Measurements from ENCODE around the gene SLC34A1.

The SLC34A1 gene

DNA sequence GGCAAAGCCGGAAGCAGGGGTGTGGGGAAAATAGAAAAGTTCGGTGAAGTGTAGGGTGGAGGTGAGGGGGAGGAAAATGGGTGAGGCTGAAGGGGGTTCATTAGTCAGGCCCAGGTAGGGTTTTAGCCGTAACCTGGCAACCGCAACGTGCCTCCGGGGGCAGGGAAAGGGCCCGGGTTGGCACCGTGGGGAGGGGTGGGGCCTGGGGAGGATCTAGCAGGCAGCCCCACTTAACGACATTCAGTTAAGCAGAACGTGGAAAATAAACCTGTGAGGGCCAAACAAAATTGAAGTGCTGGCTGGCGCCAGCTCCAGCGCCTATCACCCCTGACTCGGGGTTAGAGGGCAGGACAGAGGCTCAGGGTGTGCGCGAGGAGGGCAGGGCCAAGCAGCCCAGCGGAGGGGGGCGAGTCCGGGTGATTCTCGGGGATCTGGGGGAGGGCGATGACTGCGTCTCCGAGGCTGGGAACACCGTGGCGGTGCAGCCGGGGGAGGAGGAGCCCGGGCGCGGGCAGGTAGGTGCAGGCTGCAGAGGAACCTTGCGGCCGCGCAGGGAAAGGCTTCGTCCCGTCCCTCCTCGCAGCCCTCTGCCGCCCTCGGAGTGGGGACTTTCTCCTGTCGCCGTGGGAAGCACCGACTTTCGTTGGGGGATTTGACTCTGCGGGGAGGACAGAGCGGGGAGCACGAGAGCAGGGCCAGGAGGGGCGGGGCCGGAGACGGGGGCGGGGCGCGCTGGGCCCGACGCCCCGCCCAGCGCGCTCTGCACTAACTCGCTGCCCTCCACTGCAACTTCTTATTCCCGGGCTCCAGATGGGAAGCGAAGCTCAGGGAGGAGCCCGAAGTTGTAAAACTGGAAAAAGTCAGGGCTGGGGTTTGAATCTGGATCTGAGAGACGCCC, 21.4 kb upstream of the SLC34A1 start (continued):
- TF ChIP-seq, protein P1, sequence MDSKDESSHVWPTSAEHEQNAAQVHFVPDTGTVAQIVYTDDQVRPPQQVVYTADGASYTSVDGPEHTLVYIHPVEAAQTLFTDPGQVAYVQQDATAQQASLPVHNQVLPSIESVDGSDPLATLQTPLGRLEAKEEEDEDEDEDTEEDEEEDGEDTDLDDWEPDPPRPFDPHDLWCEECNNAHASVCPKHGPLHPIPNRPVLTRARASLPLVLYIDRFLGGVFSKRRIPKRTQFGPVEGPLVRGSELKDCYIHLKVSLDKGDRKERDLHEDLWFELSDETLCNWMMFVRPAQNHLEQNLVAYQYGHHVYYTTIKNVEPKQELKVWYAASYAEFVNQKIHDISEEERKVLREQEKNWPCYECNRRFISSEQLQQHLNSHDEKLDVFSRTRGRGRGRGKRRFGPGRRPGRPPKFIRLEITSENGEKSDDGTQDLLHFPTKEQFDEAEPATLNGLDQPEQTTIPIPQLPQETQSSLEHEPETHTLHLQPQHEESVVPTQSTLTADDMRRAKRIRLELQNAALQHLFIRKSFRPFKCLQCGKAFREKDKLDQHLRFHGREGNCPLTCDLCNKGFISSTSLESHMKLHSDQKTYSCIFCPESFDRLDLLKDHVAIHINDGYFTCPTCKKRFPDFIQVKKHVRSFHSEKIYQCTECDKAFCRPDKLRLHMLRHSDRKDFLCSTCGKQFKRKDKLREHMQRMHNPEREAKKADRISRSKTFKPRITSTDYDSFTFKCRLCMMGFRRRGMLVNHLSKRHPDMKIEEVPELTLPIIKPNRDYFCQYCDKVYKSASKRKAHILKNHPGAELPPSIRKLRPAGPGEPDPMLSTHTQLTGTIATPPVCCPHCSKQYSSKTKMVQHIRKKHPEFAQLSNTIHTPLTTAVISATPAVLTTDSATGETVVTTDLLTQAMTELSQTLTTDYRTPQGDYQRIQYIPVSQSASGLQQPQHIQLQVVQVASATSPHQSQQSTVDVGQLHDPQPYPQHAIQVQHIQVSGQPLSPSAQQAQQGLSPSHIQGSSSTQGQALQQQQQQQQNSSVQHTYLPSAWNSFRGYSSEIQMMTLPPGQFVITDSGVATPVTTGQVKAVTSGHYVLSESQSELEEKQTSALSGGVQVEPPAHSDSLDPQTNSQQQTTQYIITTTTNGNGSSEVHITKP (tag by site-specific recombination; IDR thresholded peaks at IDR 0.05), result peak; percentile 92
- TF ChIP-seq ZNF677 (tag by site-specific recombination; IDR thresholded peaks at IDR 0.05) (no peak), OSR2 (tag by site-specific recombination; IDR thresholded peaks at IDR 0.05) (no peak), ZNF24 (tag by site-specific recombination; IDR thresholded peaks at IDR 0.05) (no peak), ZNF140 (tag by site-specific recombination; IDR thresholded peaks at IDR 0.05) (no peak), PATZ1 (tag by site-specific recombination; IDR thresholded peaks at IDR 0.05) (peak; percentile 67), ZFP3 (tag by site-specific recombination; IDR thresholded peaks at IDR 0.05; ENCODE audit: low read depth) (no peak), PRDM1 (tag by site-specific recombination; IDR thresholded peaks at IDR 0.05) (peak; percentile 88), ZNF354C (tag by site-specific recombination; IDR thresholded peaks at IDR 0.05; ENCODE audit: borderline replicate concordance, low read depth) (no peak), ZNF398 (tag by site-specific recombination; IDR thresholded peaks at IDR 0.05) (peak; percentile 87), MEIS1 (CRISPR knock-in tag; IDR thresholded peaks at IDR 0.05; ENCODE audit: borderline replicate concordance) (no peak), GFI1B (tag by site-specific recombination; IDR thresholded peaks at IDR 0.05) (no peak), ZFHX2 (tag by site-specific recombination; conservative IDR thresholded peaks at IDR 0.05) (peak; percentile 76), ZNF510 (tag by site-specific recombination; IDR thresholded peaks at IDR 0.05; ENCODE audit: insufficient replicate concordance) (no peak), PRDM6 (tag by site-specific recombination; IDR thresholded peaks at IDR 0.05) (no peak), SP2 (tag by site-specific recombination; IDR thresholded peaks at IDR 0.05) (peak; percentile 65), ZNF2 (tag by site-specific recombination; IDR thresholded peaks at IDR 0.05) (peak; percentile 50; the same call in 1 of the 2 replicates)
- TF ChIP-seq, protein P2, sequence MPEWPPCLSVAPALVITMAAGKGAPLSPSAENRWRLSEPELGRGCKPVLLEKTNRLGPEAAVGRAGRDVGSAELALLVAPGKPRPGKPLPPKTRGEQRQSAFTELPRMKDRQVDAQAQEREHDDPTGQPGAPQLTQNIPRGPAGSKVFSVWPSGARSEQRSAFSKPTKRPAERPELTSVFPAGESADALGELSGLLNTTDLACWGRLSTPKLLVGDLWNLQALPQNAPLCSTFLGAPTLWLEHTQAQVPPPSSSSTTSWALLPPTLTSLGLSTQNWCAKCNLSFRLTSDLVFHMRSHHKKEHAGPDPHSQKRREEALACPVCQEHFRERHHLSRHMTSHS (tag by site-specific recombination; IDR thresholded peaks at IDR 0.05), result no peak
- TF ChIP-seq, protein P3, sequence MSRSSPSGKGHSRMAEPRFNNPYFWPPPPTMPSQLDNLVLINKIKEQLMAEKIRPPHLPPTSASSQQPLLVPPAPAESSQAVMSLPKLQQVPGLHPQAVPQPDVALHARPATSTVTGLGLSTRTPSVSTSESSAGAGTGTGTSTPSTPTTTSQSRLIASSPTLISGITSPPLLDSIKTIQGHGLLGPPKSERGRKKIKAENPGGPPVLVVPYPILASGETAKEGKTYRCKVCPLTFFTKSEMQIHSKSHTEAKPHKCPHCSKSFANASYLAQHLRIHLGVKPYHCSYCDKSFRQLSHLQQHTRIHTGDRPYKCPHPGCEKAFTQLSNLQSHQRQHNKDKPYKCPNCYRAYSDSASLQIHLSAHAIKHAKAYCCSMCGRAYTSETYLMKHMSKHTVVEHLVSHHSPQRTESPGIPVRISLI (tag by site-specific recombination; IDR thresholded peaks at IDR 0.05), result no peak
- TF ChIP-seq, protein P4, sequence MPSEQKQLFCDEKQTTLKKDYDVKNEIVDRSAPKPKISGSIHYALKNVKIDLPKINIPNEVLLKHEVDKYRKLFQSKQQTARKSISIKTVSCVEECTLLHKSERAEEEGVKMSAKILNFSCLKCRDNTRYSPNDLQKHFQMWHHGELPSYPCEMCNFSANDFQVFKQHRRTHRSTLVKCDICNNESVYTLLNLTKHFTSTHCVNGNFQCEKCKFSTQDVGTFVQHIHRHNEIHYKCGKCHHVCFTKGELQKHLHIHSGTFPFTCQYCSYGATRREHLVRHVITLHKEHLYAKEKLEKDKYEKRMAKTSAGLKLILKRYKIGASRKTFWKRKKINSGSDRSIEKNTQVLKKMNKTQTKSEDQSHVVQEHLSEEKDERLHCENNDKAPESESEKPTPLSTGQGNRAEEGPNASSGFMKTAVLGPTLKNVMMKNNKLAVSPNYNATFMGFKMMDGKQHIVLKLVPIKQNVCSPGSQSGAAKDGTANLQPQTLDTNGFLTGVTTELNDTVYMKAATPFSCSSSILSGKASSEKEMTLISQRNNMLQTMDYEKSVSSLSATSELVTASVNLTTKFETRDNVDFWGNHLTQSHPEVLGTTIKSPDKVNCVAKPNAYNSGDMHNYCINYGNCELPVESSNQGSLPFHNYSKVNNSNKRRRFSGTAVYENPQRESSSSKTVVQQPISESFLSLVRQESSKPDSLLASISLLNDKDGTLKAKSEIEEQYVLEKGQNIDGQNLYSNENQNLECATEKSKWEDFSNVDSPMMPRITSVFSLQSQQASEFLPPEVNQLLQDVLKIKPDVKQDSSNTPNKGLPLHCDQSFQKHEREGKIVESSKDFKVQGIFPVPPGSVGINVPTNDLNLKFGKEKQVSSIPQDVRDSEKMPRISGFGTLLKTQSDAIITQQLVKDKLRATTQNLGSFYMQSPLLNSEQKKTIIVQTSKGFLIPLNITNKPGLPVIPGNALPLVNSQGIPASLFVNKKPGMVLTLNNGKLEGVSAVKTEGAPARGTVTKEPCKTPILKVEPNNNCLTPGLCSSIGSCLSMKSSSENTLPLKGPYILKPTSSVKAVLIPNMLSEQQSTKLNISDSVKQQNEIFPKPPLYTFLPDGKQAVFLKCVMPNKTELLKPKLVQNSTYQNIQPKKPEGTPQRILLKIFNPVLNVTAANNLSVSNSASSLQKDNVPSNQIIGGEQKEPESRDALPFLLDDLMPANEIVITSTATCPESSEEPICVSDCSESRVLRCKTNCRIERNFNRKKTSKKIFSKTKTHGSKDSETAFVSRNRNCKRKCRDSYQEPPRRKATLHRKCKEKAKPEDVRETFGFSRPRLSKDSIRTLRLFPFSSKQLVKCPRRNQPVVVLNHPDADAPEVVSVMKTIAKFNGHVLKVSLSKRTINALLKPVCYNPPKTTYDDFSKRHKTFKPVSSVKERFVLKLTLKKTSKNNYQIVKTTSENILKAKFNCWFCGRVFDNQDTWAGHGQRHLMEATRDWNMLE (tag by site-specific recombination; conservative IDR thresholded peaks at IDR 0.05; ENCODE audit: low read depth), result no peak

Data from HEK293 (cell line).